DOHH2 (cell line): ENCODE measurements around the gene FMNL2.

Source experiments
- H3F3A ChIP-seq: fragments of 200-600 bp; sonication (generic), shearing (Covaris generic); 2 replicates; pipeline ENCODE4 v1.6.0; 2016; ENCODE audit warnings: antibody characterized with exemption, mild to moderate bottlenecking; ENCODE audit not compliant: control insufficient read depth, insufficient read depth
- H3K27ac ChIP-seq: fragments of 200-600 bp; sonication (generic); 2 replicates; pipeline ENCODE4 v1.5.1; 2014; ENCODE audit warnings: low read depth, mild to moderate bottlenecking, low read length, moderate library complexity
- H3K27me3 ChIP-seq: fragments of 200-600 bp; sonication (generic); 2 replicates; pipeline ENCODE4 v1.6.1; 2014; ENCODE audit warnings: mild to moderate bottlenecking, low read length, mixed read lengths; ENCODE audit not compliant: control insufficient read depth
- H3K36me3 ChIP-seq: fragments of 200-600 bp; sonication (generic); 2 replicates; pipeline ENCODE4 v1.6.1; 2014; ENCODE audit warnings: mild to moderate bottlenecking, low read length, moderate library complexity, mixed read lengths; ENCODE audit not compliant: control insufficient read depth
- H3K4me1 ChIP-seq: fragments of 200-600 bp; sonication (generic); 2 replicates; pipeline ENCODE4 v1.6.1; 2014; ENCODE audit warnings: mild to moderate bottlenecking, low read length, mixed read lengths; ENCODE audit not compliant: control insufficient read depth
- H3K4me2 ChIP-seq: fragments of 200-600 bp; sonication (generic); 2 replicates; pipeline ENCODE4 v1.6.0; 2014; ENCODE audit warnings: mild to moderate bottlenecking, low read length, moderate library complexity
- H3K4me3 ChIP-seq: fragments of 200-600 bp; sonication (generic); 2 replicates; pipeline ENCODE4 v1.5.1; 2014; ENCODE audit warnings: mild to moderate bottlenecking, low read length, mixed read lengths
- H3K79me2 ChIP-seq: fragments of 200-600 bp; sonication (generic); 2 replicates; pipeline ENCODE4 v1.6.1; 2014; ENCODE audit warnings: mild to moderate bottlenecking, low read length, mixed read lengths; ENCODE audit not compliant: control insufficient read depth
- H3K9me2 ChIP-seq: fragments of 200-600 bp; sonication (generic); replicated peaks from 2 replicates; pipeline ENCODE4 v1.6.1; 2014; ENCODE audit warnings: mild to moderate bottlenecking, low read length, mixed read lengths; ENCODE audit not compliant: control insufficient read depth
- H3K9me3 ChIP-seq: fragments of 200-600 bp; sonication (generic); 2 replicates; pipeline ENCODE4 v1.6.1; 2014; ENCODE audit warnings: antibody characterized with exemption, low read length, mixed read lengths; ENCODE audit not compliant: control insufficient read depth, insufficient read depth
- H4K20me1 ChIP-seq: fragments of 200-600 bp; sonication (generic); 2 replicates; pipeline ENCODE4 v1.6.0; 2014; ENCODE audit warnings: low read depth, mild to moderate bottlenecking, antibody characterized with exemption, low read length, moderate library complexity; ENCODE audit not compliant: control insufficient read depth, insufficient read depth
- EZH2phosphoT487 ChIP-seq: fragments of 200-600 bp; sonication (generic); IDR thresholded peaks from 2 replicates; pipeline ENCODE4 v1.6.1; 2017; ENCODE audit warnings: borderline replicate concordance, mild to moderate bottlenecking, antibody characterized with exemption, low read length, moderate library complexity, mixed read lengths
- TF ChIP-seq, protein P1 (sequence below): fragments of 200-600 bp; sonication (generic); IDR thresholded peaks from one replicate; pipeline ENCODE4 v1.5.1; 2014; ENCODE audit warnings: antibody characterized with exemption, mild to moderate bottlenecking, low read depth, low read length; ENCODE audit not compliant: poor library complexity, severe bottlenecking

FMNL2 gene

DNA sequence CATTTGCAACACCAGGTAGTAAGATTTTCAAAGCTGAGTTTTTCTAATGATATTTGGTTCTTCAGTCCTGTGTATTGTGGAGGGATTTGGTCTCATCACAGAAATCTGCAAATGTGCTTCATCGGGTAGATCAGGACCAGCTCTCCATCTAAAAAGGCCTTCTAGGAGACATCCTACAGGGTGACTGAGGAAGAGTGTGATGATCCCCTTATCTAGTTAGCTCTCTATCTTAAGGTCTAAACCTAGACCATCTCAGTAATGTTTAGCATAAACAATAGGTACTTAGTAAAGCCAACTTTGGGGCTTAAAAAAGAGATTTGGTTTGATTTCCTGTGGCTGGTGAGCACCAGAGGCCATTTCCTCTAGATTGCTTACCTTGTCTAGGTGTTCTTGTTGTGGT, 237.1 kb downstream of the FMNL2 start:
- no peaks in the 10 kb centered on the region for H3K9me3 ChIP-seq
- no peaks in the 10 kb centered on the region for H3F3A ChIP-seq
- H3K36me3 ChIP-seq = no peaks in the 10 kb centered on the region
- no peak overlapping the region for H3K4me3 ChIP-seq
- H3K4me1 ChIP-seq = no peaks in the 10 kb centered on the region
- no peaks in the 10 kb centered on the region for H3K79me2 ChIP-seq
- H3K9me2 ChIP-seq = no peaks in the 10 kb centered on the region
- H3K4me2 ChIP-seq = no peak overlapping the region
- no peaks in the 10 kb centered on the region for H4K20me1 ChIP-seq
- TF ChIP-seq, protein P1, sequence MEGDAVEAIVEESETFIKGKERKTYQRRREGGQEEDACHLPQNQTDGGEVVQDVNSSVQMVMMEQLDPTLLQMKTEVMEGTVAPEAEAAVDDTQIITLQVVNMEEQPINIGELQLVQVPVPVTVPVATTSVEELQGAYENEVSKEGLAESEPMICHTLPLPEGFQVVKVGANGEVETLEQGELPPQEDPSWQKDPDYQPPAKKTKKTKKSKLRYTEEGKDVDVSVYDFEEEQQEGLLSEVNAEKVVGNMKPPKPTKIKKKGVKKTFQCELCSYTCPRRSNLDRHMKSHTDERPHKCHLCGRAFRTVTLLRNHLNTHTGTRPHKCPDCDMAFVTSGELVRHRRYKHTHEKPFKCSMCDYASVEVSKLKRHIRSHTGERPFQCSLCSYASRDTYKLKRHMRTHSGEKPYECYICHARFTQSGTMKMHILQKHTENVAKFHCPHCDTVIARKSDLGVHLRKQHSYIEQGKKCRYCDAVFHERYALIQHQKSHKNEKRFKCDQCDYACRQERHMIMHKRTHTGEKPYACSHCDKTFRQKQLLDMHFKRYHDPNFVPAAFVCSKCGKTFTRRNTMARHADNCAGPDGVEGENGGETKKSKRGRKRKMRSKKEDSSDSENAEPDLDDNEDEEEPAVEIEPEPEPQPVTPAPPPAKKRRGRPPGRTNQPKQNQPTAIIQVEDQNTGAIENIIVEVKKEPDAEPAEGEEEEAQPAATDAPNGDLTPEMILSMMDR = no peak
- TF ChIP-seq EZH2phosphoT487 = no peak
- no peak overlapping the region for H3K27ac ChIP-seq
- H3K27me3 ChIP-seq = no peaks in the 10 kb centered on the region

DNA sequence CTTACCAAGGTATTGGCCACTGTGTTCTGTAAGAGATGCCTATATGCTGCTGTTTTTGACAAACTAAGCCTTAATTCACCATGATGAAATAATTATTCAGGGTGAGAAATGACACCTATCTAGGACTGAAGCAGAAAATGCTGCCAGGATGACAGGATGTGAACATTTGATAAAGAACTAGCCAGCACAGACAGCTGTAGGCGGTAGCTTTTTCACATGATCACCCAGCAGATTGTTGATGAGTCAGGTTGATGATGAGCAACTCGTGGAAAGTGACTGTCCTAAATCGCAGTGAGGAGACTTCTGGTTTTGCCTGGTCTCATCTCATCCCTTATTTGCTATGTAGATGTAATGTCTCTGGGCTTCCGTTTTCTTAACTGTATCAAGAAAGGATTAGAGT, 238.2 kb downstream of the FMNL2 start:
- Histone ChIP-seq H3K4me2 (no peak overlapping the region), H3K36me3 (no peaks in the 10 kb centered on the region)

DNA sequence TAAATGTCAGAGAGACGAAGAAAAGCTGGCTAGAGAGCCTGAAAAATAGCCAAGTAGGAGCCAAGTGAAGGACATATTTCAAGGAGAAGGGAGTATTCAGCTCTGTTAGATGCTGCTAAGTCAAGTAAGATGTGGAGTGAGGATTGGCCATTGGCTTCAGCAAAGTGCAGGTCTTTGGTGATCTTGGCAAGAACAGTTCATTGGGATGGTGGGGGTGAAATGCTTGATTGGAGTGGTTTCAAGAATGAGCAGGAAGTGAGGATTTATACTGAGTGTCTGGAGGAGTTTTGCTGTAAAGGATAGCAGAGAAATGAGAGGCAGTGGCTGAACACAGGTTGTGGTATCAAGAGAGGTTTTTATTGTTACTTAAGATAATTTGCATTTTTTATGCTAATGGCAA, 242.6 kb downstream of the FMNL2 start:
- Histone ChIP-seq H3K27ac (no peak overlapping the region), H3K36me3 (no peaks in the 10 kb centered on the region), H3K4me3 (no peak overlapping the region), H4K20me1 (no peaks in the 10 kb centered on the region), H3K9me2 (no peaks in the 10 kb centered on the region), H3K79me2 (no peaks in the 10 kb centered on the region), H3K27me3 (no peaks in the 10 kb centered on the region), H3F3A (no peaks in the 10 kb centered on the region), H3K9me3 (no peaks in the 10 kb centered on the region), H3K4me2 (no peak overlapping the region), H3K4me1 (no peaks in the 10 kb centered on the region)
- no peak for TF ChIP-seq EZH2phosphoT487
- TF ChIP-seq, protein P1 = no peak

More for the DNA sequence above, 238.2 kb downstream of the FMNL2 start:
- no peak for TF ChIP-seq EZH2phosphoT487
- TF ChIP-seq, protein P1 = no peak
- Histone ChIP-seq H3F3A (no peaks in the 10 kb centered on the region), H4K20me1 (no peaks in the 10 kb centered on the region), H3K4me1 (no peaks in the 10 kb centered on the region), H3K79me2 (no peaks in the 10 kb centered on the region), H3K9me3 (no peaks in the 10 kb centered on the region), H3K9me2 (no peaks in the 10 kb centered on the region), H3K27ac (no peak overlapping the region), H3K4me3 (no peak overlapping the region), H3K27me3 (no peaks in the 10 kb centered on the region)

DNA sequence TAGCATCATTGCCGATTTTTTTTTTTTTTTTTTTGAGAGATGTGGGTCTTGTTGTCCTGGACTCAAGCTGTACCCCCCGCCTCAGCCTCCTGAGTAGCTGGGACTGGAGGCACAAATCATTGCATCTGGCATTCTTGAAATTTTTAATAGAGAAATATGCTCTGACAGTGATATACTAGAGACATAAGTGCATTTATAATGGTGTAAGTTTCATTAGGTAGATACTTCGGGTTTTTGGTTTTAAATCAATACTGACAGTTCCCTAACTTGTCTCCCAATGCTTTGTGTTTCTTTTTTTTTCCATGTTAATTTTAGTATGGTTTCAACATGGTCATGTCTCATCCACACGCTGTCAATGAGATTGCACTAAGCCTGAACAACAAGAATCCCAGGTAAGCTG, 243.6 kb downstream of the FMNL2 start:
- Histone ChIP-seq H3K4me3 (no peak overlapping the region), H3K36me3 (no peaks in the 10 kb centered on the region), H3K27me3 (no peaks in the 10 kb centered on the region), H3K27ac (no peak overlapping the region), H4K20me1 (no peaks in the 10 kb centered on the region), H3K4me1 (no peaks in the 10 kb centered on the region), H3K4me2 (no peak overlapping the region), H3K9me3 (no peaks in the 10 kb centered on the region), H3K79me2 (no peaks in the 10 kb centered on the region), H3K9me2 (no peaks in the 10 kb centered on the region), H3F3A (no peaks in the 10 kb centered on the region)
- TF ChIP-seq, protein P1 = no peak
- no peak for TF ChIP-seq EZH2phosphoT487
